Measurements from ENCODE around the gene DUOX1.
A peak's percentile ranks its signal among the peaks of the same experiment; 100 is the strongest.

DUOX1 gene

DNA sequence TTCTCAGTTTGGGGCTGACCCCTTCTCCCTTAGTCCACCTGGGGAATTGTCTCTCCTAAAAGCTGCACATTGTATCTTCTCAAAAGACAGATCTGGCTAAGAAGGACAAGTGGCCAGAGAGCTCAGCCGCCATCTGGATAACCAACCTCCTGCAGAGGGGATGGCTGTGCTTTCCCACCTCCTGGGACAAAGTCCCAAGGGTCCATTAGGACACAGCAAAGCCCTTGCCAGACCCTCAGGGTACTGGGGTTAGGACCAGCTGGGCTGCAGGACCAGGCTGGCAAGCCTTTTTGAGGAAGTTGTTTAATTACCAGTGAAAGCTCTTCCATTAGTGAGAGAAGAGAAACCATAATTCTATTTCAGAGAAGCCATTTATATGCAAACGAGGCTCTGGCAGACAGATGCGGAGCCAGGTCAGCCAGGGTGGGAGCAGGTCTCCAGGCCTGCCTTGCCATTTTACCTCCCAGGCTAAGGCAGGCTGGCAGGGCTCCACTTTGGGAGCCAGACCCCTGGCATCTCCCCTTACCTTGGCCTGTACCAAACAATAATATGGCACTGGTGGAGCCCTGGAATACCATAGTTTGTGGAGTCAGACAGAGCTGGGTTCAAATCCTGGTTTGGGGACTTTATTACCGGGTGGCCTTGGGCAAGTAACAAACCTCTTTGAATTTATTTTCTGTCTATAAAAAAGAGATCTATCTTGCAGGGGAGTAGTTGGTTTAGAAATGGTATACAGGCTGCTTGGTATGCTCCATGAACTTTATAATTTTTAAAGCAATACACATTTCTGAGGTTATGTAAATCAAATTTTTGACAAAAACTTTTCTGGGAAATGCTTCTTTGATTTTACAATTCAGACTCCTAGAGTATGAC is 40.0 kb downstream of the DUOX1 start:
- TF ChIP-seq EZH2 (IDR thresholded peaks at IDR 0.05) (no peak), FOXP2 (optimal IDR thresholded peaks at IDR 0.05; ENCODE audit: control extremely low read depth, extremely low read length, insufficient read depth) (no peak), POLR2AphosphoS5 (IDR thresholded peaks at IDR 0.05; ENCODE audit: borderline replicate concordance, low read depth, low read length) (no peak)
- Histone ChIP-seq H3K27ac (peak overlapping the region; percentile 75), H3K9ac (ENCODE audit: insufficient read length) (no peak overlapping the region)

GRCh38 chr15:45171912-45172311 is 42.1 kb downstream of the DUOX1 start:
- H3K4me3 ChIP-seq, result no peak overlapping the region
- H3K27ac ChIP-seq, result no peak overlapping the region
- no peak for TF ChIP-seq EZH2 (IDR thresholded peaks at IDR 0.05)
- TF ChIP-seq POLR2AphosphoS5 (IDR thresholded peaks at IDR 0.05; ENCODE audit: borderline replicate concordance, low read depth, low read length), result no peak
- TF ChIP-seq FOXP2 (optimal IDR thresholded peaks at IDR 0.05; ENCODE audit: control extremely low read depth, extremely low read length, insufficient read depth), result no peak
- DNase-seq (ENCODE audit: low read depth, low spot score), result no peak
- no peak overlapping the region for H3K9ac ChIP-seq (ENCODE audit: insufficient read length)
- no peaks in the 10 kb centered on the region; the same call in 1 of the 2 replicates for H3K36me3 ChIP-seq (ENCODE audit: insufficient read depth, low read length)
- no peaks in the 10 kb centered on the region for H3K9me3 ChIP-seq (ENCODE audit: low read depth, low read length)

More for the DNA sequence above, 40.0 kb downstream of the DUOX1 start:
- H3K36me3 ChIP-seq (ENCODE audit: insufficient read depth, low read length), result no peaks in the 10 kb centered on the region; the same call in 1 of the 2 replicates
- DNase-seq (ENCODE audit: low read depth, low spot score), result no peak
- H3K9me3 ChIP-seq (ENCODE audit: low read depth, low read length), result no peaks in the 10 kb centered on the region
- no peak overlapping the region for H3K4me3 ChIP-seq

- Histone ChIP-seq H3K4me3 (no peak overlapping the region), H3K9me3 (ENCODE audit: low read depth, low read length) (no peaks in the 10 kb centered on the region), H3K36me3 (ENCODE audit: insufficient read depth, low read length) (no peaks in the 10 kb centered on the region; the same call in 1 of the 2 replicates), H3K27ac (no peak overlapping the region), H3K9ac (ENCODE audit: insufficient read length) (no peak overlapping the region)
- TF ChIP-seq POLR2AphosphoS5 (IDR thresholded peaks at IDR 0.05; ENCODE audit: borderline replicate concordance, low read depth, low read length) (no peak), FOXP2 (optimal IDR thresholded peaks at IDR 0.05; ENCODE audit: control extremely low read depth, extremely low read length, insufficient read depth) (no peak), EZH2 (IDR thresholded peaks at IDR 0.05) (no peak)
- DNase-seq (ENCODE audit: low read depth, low spot score), result no peak
Observed at GRCh38 chr15:45174069-45174468, 44.3 kb downstream of the DUOX1 start.

DNA sequence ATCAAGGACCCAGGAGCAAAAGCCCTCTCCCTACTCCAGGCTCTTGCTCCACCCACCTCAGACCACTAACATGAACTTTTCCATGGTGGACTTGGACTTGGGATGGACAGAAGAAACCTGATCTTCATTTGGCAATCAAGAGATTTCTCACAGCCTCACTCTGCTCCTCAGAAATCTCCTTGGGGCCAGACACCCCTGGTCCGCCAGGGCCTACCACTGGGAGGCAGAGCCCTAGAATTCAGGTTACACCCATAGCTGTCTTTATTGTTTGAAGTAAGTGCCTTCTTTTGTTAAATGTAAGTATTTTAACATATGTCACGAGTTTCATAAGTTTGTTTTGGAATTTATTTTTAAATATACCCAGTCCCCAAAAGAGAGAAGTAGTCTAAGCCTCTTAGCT is 44.8 kb downstream of the DUOX1 start:
- Histone ChIP-seq H3K9ac (ENCODE audit: insufficient read length) (no peak overlapping the region), H3K27ac (no peak overlapping the region), H3K9me3 (ENCODE audit: low read depth, low read length) (no peaks in the 10 kb centered on the region), H3K4me3 (no peak overlapping the region), H3K36me3 (ENCODE audit: insufficient read depth, low read length) (no peaks in the 10 kb centered on the region; the same call in 1 of the 2 replicates)
- DNase-seq (ENCODE audit: low read depth, low spot score), result no peak
- TF ChIP-seq EZH2 (IDR thresholded peaks at IDR 0.05), result no peak
- no peak for TF ChIP-seq FOXP2 (optimal IDR thresholded peaks at IDR 0.05; ENCODE audit: control extremely low read depth, extremely low read length, insufficient read depth)
- no peak for TF ChIP-seq POLR2AphosphoS5 (IDR thresholded peaks at IDR 0.05; ENCODE audit: borderline replicate concordance, low read depth, low read length)

- Histone ChIP-seq H3K27ac (no peak overlapping the region), H3K9ac (ENCODE audit: insufficient read length) (no peak overlapping the region), H3K9me3 (ENCODE audit: low read depth, low read length) (no peaks in the 10 kb centered on the region), H3K36me3 (ENCODE audit: insufficient read depth, low read length) (no peaks in the 10 kb centered on the region; the same call in 1 of the 2 replicates), H3K4me3 (no peak overlapping the region)
- no peak for DNase-seq (ENCODE audit: low read depth, low spot score)
- TF ChIP-seq EZH2 (IDR thresholded peaks at IDR 0.05) (no peak), FOXP2 (optimal IDR thresholded peaks at IDR 0.05; ENCODE audit: control extremely low read depth, extremely low read length, insufficient read depth) (no peak), POLR2AphosphoS5 (IDR thresholded peaks at IDR 0.05; ENCODE audit: borderline replicate concordance, low read depth, low read length) (no peak)
Observed at GRCh38 chr15:45177285-45177684, 47.5 kb downstream of the DUOX1 start.

DNA sequence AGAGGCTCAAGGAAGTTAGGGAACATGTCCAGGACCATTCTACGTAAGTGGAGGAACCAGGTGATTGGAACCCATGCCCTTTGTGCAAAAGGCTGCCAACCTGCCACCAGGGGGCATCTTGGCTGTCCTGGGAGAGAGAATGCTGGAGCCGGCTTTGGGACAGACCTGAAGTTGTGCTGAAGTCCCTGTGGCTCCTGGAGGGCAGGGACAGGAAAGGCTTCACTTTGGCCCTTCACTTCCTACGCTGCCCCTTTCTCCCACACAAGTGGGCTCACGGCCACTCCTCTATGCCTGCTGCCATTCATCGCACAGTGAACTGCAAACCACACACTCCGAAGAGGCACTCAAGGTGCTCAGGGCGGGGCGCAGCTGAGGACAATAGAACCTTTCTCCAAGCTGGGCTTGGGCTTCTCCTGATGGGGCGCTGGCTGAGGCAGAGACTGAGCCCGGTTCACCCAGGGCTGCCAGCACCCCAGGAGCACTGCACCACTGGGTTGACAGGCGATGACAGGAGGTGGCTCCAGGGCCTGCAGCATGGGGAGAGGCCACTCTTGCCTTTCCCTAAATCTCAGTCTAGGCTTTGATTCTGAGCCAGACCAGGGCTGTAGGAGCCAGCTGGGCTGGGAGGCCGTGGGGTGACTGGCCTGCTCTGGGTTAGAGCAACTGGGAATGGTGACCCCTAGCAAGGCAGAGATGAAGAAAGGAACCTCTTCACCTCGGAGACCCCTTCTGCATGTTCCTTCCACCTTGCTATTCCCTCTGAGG is 49.6 kb downstream of the DUOX1 start:
- no peak overlapping the region for H3K9ac ChIP-seq (ENCODE audit: insufficient read length)
- TF ChIP-seq EZH2 (IDR thresholded peaks at IDR 0.05) (no peak), POLR2AphosphoS5 (IDR thresholded peaks at IDR 0.05; ENCODE audit: borderline replicate concordance, low read depth, low read length) (no peak), FOXP2 (optimal IDR thresholded peaks at IDR 0.05; ENCODE audit: control extremely low read depth, extremely low read length, insufficient read depth) (no peak)
- H3K4me3 ChIP-seq, result no peak overlapping the region
- no peaks in the 10 kb centered on the region; the same call in 1 of the 2 replicates for H3K36me3 ChIP-seq (ENCODE audit: insufficient read depth, low read length)
- H3K9me3 ChIP-seq (ENCODE audit: low read depth, low read length), result no peaks in the 10 kb centered on the region
- no peak for DNase-seq (ENCODE audit: low read depth, low spot score)
- H3K27ac ChIP-seq, result no peak overlapping the region

DNA sequence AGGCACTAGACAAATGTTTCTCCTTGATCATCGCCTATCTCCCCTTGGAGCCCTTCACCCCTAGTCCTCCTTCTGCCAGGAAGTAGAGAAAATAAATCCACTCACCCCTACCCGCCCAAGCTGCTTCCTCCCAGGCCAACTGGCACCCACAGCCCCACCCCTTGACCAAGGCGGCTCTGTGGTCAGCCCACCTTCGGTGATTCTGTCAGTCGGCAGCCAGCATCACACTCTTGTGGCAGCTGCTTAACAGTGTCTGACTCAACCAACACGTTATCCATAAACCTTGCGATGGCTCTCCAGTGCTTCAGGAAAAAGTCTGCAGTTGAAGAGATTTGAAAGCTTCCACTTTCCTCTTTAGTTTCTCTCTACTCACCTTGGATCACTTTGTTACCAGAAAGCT is 50.4 kb downstream of the DUOX1 start:
- no peak for TF ChIP-seq EZH2 (IDR thresholded peaks at IDR 0.05)
- no peak for TF ChIP-seq POLR2AphosphoS5 (IDR thresholded peaks at IDR 0.05; ENCODE audit: borderline replicate concordance, low read depth, low read length)
- TF ChIP-seq FOXP2 (optimal IDR thresholded peaks at IDR 0.05; ENCODE audit: control extremely low read depth, extremely low read length, insufficient read depth), result no peak
- DNase-seq (ENCODE audit: low read depth, low spot score), result no peak
- Histone ChIP-seq H3K36me3 (ENCODE audit: insufficient read depth, low read length) (no peaks in the 10 kb centered on the region; the same call in 1 of the 2 replicates), H3K9me3 (ENCODE audit: low read depth, low read length) (no peaks in the 10 kb centered on the region), H3K9ac (ENCODE audit: insufficient read length) (no peak overlapping the region), H3K4me3 (no peak overlapping the region), H3K27ac (no peak overlapping the region)
